Loucy (cell line): ENCODE measurements around the gene MCHR1.

Experiments used
- CTCF ChIP-seq: fragments of 200-600 bp; sonication (generic); conservative IDR thresholded peaks from 2 replicates; pipeline ENCODE4 v1.5.1; 2014; ENCODE audit warnings: mild to moderate bottlenecking, antibody characterized with exemption, low read length
- EZH2phosphoT487 ChIP-seq: fragments of 200-600 bp; IDR thresholded peaks from 2 replicates; pipeline ENCODE4 v1.6.1; 2018; ENCODE audit warnings: antibody characterized with exemption, mild to moderate bottlenecking, moderate library complexity, borderline replicate concordance

DNA sequence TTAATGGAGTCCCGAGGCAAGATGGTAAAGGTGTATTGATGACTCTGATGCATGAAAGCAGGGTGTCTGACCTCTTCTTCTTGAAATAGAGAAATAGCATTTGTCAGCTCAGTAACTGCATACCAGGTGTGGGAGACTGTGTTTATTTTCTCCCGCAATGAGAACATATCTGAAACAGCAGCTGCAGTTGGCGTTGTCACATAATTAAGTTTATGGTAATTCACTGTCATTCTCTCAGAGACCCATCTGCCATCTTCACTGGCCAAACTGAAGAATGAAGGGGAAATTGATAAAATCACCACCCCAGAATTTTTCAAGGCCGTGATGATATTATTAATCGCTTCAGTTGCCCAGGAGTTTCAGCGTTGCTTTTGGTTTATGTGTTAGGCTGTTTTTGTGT is 20.1 kb upstream of the MCHR1 start:
- TF ChIP-seq CTCF = no peak
- no peak for TF ChIP-seq EZH2phosphoT487
